Suprapubic skin (tissue), 4 donors: Measurements from ENCODE around the gene GOT2. TPM values are rescaled to one million over a fixed set of nuclear protein-coding genes. Genes with fewer than 3 reads are reported as not detected.
"Not testable (repeated sequence)": the region's sequence is repeated elsewhere in the genome, so short reads cannot be mapped to it uniquely, and the experiment has no call there.

Experiments
- DNase-seq, 2 donors: peaks; one replicate each; pipeline ENCODE4 v3.0.0-alpha.2; 2019; ENCODE audit warnings: low spot score in 2 of 2
- H3K27ac ChIP-seq: fragments of 200-600 bp; sonication (generic); one replicate; pipeline ENCODE4 v1.5.1; 2019
- H3K27me3 ChIP-seq: fragments of 200-600 bp; sonication (generic); one replicate; pipeline ENCODE4 v1.5.1; 2019
- H3K36me3 ChIP-seq: fragments of 200-600 bp; sonication (generic); one replicate; pipeline ENCODE4 v1.5.1; 2019
- H3K4me1 ChIP-seq: fragments of 200-600 bp; sonication (generic); one replicate; pipeline ENCODE4 v1.5.1; 2019
- H3K4me3 ChIP-seq: fragments of 200-600 bp; sonication (generic); one replicate; pipeline ENCODE4 v1.5.1; 2019; ENCODE audit warnings: mild to moderate bottlenecking
- H3K9me3 ChIP-seq: fragments of 200-600 bp; sonication (generic); one replicate; pipeline ENCODE4 v1.5.1; 2019
- CTCF ChIP-seq, 2 donors: fragments of 200-600 bp in 1 of 2; fragments of 450-650 bp in 1 of 2; sonication (generic) in 1 of 2; IDR thresholded peaks; one replicate each; pipeline ENCODE4 v1.5.1; 2016 to 2019; ENCODE audit warnings: antibody characterized with exemption in 2 of 2, mild to moderate bottlenecking in 1 of 2, moderate library complexity in 1 of 2
- EP300 ChIP-seq: sonication (generic); formaldehyde crosslinking; IDR thresholded peaks from one replicate; pipeline ENCODE4 v1.6.1; 2017; ENCODE audit warnings: antibody characterized with exemption
- POLR2A ChIP-seq, 2 donors: fragments of 450-650 bp; IDR thresholded peaks; one replicate each; pipeline ENCODE4 v1.6.1; 2017; ENCODE audit warnings: antibody characterized with exemption in 2 of 2, mild to moderate bottlenecking in 2 of 2, moderate library complexity in 2 of 2
- POLR2AphosphoS5 ChIP-seq, 3 donors: sonication (generic); formaldehyde crosslinking; IDR thresholded peaks; one replicate each; pipeline ENCODE4 v1.6.1; 2017; ENCODE audit warnings: antibody characterized with exemption in 3 of 3
- WGBS: methylation state at CpG from one replicate; pipeline ENCODE4 v1.1.5; 2018; 5-methylcytosine and 5-hydroxymethylcytosine counted together
- total RNA-seq, 4 donors: library from RNA; depleted of rRNA; stranded (reverse); fragments of >200 nt; gene quantifications; one replicate each; pipeline ENCODE4 v1.1.0, GENCODE V29; 2016

GOT2 gene
- total RNA-seq, 4 donors from 2014 or later: 44.9 to 92.5 (median 78.8) TPM

GRCh38 chr16:58741166-58741565 lies 7.0 kb upstream of the GOT2 start:
- Histone ChIP-seq H3K36me3 (no peaks in the 10 kb centered on the region), H3K4me1 (no peaks in the 10 kb centered on the region), H3K27ac (no peak overlapping the region), H3K27me3 (no peaks in the 10 kb centered on the region), H3K4me3 (no peak overlapping the region), H3K9me3 (no peaks in the 10 kb centered on the region)
- no peak for TF ChIP-seq POLR2A (IDR thresholded peaks at IDR 0.05)
- no peak for TF ChIP-seq CTCF (IDR thresholded peaks at IDR 0.05)
- 81% methylated on average over 3 of the region's 3 CpGs for WGBS
- DNase-seq: no peak

DNA sequence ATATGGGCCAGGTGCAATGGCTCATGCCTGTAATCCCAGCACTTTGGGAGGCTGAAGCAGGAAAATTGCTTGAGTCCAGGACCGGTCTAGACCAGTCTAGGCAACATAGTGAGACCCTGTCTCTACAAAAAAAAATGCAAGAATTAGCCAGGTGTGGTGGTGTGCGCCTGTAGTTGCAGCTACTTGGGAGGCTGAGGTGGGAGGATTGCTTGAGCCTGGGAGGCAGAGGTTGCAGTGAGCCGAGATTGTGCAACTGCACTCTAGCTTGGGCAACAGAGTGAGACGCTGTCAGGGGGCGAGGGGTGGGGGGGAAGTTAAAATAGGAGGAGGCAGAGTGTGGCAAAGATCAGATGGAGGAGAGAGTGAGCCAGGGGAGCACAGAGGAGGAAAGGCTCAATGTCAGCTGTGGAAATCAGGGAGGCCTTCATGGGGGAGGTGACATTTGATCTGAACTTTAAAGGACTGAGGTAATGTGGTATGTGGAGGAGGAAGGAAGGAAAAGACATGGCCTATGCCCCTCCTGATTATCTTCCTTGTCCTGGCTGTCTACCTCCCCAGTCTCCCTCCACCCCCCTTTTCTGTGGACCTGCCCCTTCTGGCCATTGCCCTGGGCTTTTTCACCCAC lies 4.7 kb upstream of the GOT2 start:
- Histone ChIP-seq H3K36me3 (no peaks in the 10 kb centered on the region), H3K9me3 (no peaks in the 10 kb centered on the region), H3K27ac (no peak overlapping the region), H3K4me1 (peaks cover 9% of the 10 kb centered on the region), H3K27me3 (no peaks in the 10 kb centered on the region), H3K4me3 (no peak overlapping the region)
- no peak for DNase-seq
- 89% methylated on average over 5 of the region's 5 CpGs for WGBS
- TF ChIP-seq POLR2AphosphoS5 (IDR thresholded peaks at IDR 0.05) (no peak), CTCF (IDR thresholded peaks at IDR 0.05) (no peak), POLR2A (IDR thresholded peaks at IDR 0.05) (no peak), EP300 (no peak)

DNA sequence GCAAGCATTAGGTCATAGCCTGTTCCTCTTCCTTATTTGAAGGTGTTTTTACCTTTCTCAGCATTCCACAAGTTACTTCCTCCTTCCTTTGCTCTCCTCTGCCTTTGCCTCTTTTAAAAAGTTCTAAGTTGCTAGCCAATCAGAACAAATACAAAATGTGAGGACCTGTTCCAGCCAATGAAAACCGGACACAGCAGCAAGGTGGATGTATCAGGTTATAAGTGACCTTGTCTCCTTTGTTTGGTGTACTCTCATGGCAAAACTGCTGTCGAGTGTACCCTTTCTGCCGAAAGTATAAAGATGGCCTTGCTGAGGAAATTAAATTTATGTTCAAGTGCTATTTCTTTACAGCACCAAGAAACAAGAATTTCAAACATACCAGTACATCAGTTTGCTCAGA lies 2.2 kb upstream of the GOT2 start:
- H3K4me1 ChIP-seq: peaks cover 31% of the 10 kb centered on the region
- H3K36me3 ChIP-seq, DNase-seq, H3K27ac ChIP-seq, H3K9me3 ChIP-seq, H3K27me3 ChIP-seq, H3K4me3 ChIP-seq: not testable (repeated sequence)
- WGBS: 82% methylated on average over 3 of the region's 3 CpGs

DNA sequence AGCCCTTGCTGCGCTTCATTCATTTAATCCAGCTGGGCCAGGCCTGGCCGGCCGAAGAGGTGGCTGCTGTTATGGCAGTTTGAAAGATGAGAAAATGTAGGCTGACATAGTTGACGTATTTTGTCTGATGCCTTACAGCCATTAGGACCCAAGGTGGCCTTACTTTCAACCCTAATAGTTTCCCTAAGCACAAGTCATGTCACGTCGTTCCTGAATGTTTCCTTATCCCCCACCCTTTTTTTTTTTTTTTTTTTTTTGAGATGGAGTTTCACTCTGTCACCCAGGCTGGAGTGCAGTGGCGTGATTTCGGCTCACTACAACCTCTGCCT lies 307 bp upstream of the GOT2 start:
- no peak for TF ChIP-seq CTCF (IDR thresholded peaks at IDR 0.05)
- TF ChIP-seq POLR2AphosphoS5 (IDR thresholded peaks at IDR 0.05): no peak
- TF ChIP-seq POLR2A (IDR thresholded peaks at IDR 0.05): no peak
- TF ChIP-seq EP300: no peak
- WGBS: 31% methylated on average over 8 of the region's 8 CpGs
- DNase-seq: no peak

DNA sequence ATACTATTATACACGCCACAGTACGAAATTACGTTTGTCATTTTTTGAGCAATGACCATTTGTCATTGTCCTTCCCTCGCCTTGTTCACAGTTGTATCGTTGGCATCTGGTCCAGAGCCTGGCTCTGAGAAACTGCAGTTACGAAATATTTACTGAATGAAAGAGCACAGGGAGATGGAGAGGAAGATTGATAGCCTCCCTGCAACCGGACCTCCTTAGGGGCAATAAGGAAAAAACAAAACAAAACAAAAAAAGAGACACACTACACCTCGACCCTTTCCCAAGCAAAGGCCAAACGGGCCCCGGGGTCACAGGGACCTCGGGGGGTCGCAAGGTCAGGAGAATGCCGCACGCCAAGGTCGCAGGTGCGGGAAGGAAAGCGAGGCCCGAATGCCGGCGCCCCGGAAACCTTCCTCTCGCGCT lies 857 bp downstream of the GOT2 start:
- no peaks in the 10 kb centered on the region for H3K9me3 ChIP-seq
- H3K27me3 ChIP-seq: no peaks in the 10 kb centered on the region
- H3K4me1 ChIP-seq: peaks cover 31% of the 10 kb centered on the region
- 1% methylated on average over 23 of the region's 23 CpGs for WGBS
- DNase-seq: no peak
- H3K4me3 ChIP-seq: peak overlapping the region; percentile 95
- H3K36me3 ChIP-seq: no peaks in the 10 kb centered on the region
- H3K27ac ChIP-seq: peak overlapping the region; percentile 62
- TF ChIP-seq POLR2A (IDR thresholded peaks at IDR 0.05): no peak
- TF ChIP-seq POLR2AphosphoS5 (IDR thresholded peaks at IDR 0.05): no peak
- no peak for TF ChIP-seq CTCF (IDR thresholded peaks at IDR 0.05)
- no peak for TF ChIP-seq EP300

More for the DNA sequence above, 307 bp upstream of the GOT2 start:
- H3K27ac ChIP-seq: peak overlapping the region; percentile 62
- no peaks in the 10 kb centered on the region for H3K36me3 ChIP-seq
- peaks cover 31% of the 10 kb centered on the region for H3K4me1 ChIP-seq
- H3K9me3 ChIP-seq: no peaks in the 10 kb centered on the region
- peak overlapping the region; percentile 95 for H3K4me3 ChIP-seq
- no peaks in the 10 kb centered on the region for H3K27me3 ChIP-seq
